MM.1S (cell line): ENCODE measurements around the gene UHRF1.

Experiments used
- DNase-seq: peaks from one replicate; pipeline ENCODE4 v3.0.0-alpha.2; 2015
- H2AFZ ChIP-seq: fragments of 300-600 bp; sonication (generic); 2 replicates; pipeline ENCODE4 v1.6.0; 2016; ENCODE audit warnings: antibody characterized with exemption, low read length
- H3F3A ChIP-seq: fragments of 300-600 bp; sonication (generic); 2 replicates; pipeline ENCODE4 v1.6.1; 2016; ENCODE audit warnings: mild to moderate bottlenecking, antibody characterized with exemption, low read length, moderate library complexity, mixed read lengths; ENCODE audit not compliant: insufficient read depth
- H3K27ac ChIP-seq: fragments of 300-600 bp; sonication (generic); 2 replicates; pipeline ENCODE4 v1.5.1; 2016; ENCODE audit warnings: mild to moderate bottlenecking, low read length
- H3K27me3 ChIP-seq: fragments of 300-600 bp; sonication (generic); replicated peaks from 2 replicates; pipeline ENCODE4 v1.6.0; 2016; ENCODE audit warnings: low read length; ENCODE audit not compliant: insufficient read depth
- H3K36me3 ChIP-seq: fragments of 300-600 bp; sonication (generic); replicated peaks from 2 replicates; pipeline ENCODE4 v1.6.1; 2016; ENCODE audit warnings: mild to moderate bottlenecking, low read length, mixed read lengths; ENCODE audit not compliant: insufficient read depth
- H3K4me1 ChIP-seq: fragments of 300-600 bp; sonication (generic); 2 replicates; pipeline ENCODE4 v1.6.1; 2016; ENCODE audit warnings: low read length, mixed read lengths
- H3K4me2 ChIP-seq: fragments of 300-600 bp; sonication (generic); 2 replicates; pipeline ENCODE4 v1.6.0; 2016; ENCODE audit warnings: low read depth, low read length
- H3K4me3 ChIP-seq: fragments of 300-600 bp; sonication (generic); 2 replicates; pipeline ENCODE4 v1.5.1; 2016; ENCODE audit warnings: low read length, mixed read lengths
- H3K79me2 ChIP-seq: fragments of 300-600 bp; sonication (generic); 2 replicates; pipeline ENCODE4 v1.6.1; 2016; ENCODE audit warnings: mixed run types, low read length, mixed read lengths
- H3K9ac ChIP-seq: fragments of 300-600 bp; sonication (generic); 2 replicates; pipeline ENCODE4 v1.6.1; 2016; ENCODE audit warnings: low read length, mixed read lengths
- H3K9me2 ChIP-seq: fragments of 300-600 bp; sonication (generic); replicated peaks from 2 replicates; pipeline ENCODE4 v1.6.1; 2016; ENCODE audit warnings: mild to moderate bottlenecking, low read length, mixed read lengths; ENCODE audit not compliant: insufficient read depth
- H3K9me3 ChIP-seq: fragments of 300-600 bp; sonication (generic); replicated peaks from 2 replicates; pipeline ENCODE4 v1.6.1; 2016; ENCODE audit warnings: mild to moderate bottlenecking, low read length, mixed read lengths; ENCODE audit not compliant: insufficient read depth
- H4K20me1 ChIP-seq: fragments of 300-600 bp; sonication (generic); 2 replicates; pipeline ENCODE4 v1.6.1; 2016; ENCODE audit warnings: mild to moderate bottlenecking, low read length, moderate library complexity, mixed read lengths; ENCODE audit not compliant: insufficient read depth
- EZH2 ChIP-seq: fragments of 300-600 bp; sonication (generic); optimal IDR thresholded peaks from 2 replicates; pipeline ENCODE3; 2017; ENCODE audit warnings: low read depth, mild to moderate bottlenecking, antibody characterized with exemption, low read length, mixed read lengths
- EZH2phosphoT487 ChIP-seq: fragments of 300-600 bp; sonication (generic); IDR thresholded peaks from 2 replicates; pipeline ENCODE4 v1.6.1; 2018; ENCODE audit warnings: antibody characterized with exemption, low read length
- TF ChIP-seq, protein P1 (sequence below): fragments of 300-600 bp; sonication (generic); IDR thresholded peaks from 2 replicates; pipeline ENCODE4 v1.5.1; 2016; ENCODE audit warnings: antibody characterized with exemption, low read length, mixed read lengths

UHRF1 gene

DNA sequence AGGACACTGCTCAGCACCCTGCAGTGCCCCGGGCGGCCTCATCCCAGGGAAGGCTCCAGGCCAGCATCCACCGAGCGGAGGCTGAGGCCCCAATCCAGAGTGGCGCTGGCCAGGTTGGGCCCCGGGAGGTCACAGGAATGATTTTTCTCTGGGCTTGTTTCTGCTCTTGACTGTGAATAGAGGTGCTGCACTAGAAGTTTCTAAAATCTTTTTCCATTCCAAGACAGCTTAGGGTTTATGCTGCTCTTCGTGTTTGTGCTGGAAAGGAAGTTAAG is 74.7 kb downstream of the UHRF1 start:
- H3K9ac ChIP-seq: no peak overlapping the region
- peaks cover 10% of the 10 kb centered on the region for H4K20me1 ChIP-seq
- H3K4me1 ChIP-seq: no peaks in the 10 kb centered on the region
- no peaks in the 10 kb centered on the region for H3F3A ChIP-seq
- H3K9me2 ChIP-seq: no peaks in the 10 kb centered on the region
- no peaks in the 10 kb centered on the region for H3K27me3 ChIP-seq
- no peaks in the 10 kb centered on the region for H3K36me3 ChIP-seq
- no peak for DNase-seq
- no peak overlapping the region for H3K4me3 ChIP-seq
- H3K27ac ChIP-seq: no peak overlapping the region
- H2AFZ ChIP-seq: no peak overlapping the region
- no peak for TF ChIP-seq EZH2phosphoT487
- no peak for TF ChIP-seq EZH2
- TF ChIP-seq, protein P1, sequence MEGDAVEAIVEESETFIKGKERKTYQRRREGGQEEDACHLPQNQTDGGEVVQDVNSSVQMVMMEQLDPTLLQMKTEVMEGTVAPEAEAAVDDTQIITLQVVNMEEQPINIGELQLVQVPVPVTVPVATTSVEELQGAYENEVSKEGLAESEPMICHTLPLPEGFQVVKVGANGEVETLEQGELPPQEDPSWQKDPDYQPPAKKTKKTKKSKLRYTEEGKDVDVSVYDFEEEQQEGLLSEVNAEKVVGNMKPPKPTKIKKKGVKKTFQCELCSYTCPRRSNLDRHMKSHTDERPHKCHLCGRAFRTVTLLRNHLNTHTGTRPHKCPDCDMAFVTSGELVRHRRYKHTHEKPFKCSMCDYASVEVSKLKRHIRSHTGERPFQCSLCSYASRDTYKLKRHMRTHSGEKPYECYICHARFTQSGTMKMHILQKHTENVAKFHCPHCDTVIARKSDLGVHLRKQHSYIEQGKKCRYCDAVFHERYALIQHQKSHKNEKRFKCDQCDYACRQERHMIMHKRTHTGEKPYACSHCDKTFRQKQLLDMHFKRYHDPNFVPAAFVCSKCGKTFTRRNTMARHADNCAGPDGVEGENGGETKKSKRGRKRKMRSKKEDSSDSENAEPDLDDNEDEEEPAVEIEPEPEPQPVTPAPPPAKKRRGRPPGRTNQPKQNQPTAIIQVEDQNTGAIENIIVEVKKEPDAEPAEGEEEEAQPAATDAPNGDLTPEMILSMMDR: no peak
- no peaks in the 10 kb centered on the region for H3K9me3 ChIP-seq
- H3K4me2 ChIP-seq: no peak overlapping the region
- peaks cover 90% of the 10 kb centered on the region for H3K79me2 ChIP-seq

DNA sequence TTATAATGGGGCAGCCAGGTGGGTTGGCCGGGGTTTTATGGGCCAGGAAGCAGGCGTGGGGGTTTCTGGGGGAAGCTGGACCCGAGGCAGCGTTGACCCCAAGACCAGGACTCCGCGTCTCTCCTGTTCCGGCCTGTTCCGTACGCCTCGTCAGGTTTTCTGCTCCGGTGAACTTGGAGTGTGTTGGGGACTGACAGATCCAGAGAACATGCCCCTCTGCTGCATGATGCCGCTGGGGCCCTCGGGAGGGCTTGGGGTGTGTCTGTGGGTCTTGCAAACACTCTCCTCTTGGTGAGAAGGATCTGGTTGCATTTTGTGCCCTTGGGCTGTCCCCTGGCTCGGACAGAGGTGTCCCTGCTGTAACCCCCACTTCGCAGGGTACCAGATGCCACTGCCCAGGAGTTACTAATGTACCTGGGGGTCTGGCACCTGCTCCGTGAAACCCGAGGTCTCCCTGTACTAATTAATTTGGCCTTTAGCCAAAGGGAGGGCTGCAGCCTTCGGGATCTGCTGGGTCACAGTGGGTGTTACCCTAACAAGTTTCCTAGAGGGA is 75.2 kb downstream of the UHRF1 start:
- no peak overlapping the region for H3K4me2 ChIP-seq
- H3K79me2 ChIP-seq: peaks cover 88% of the 10 kb centered on the region
- peaks cover 10% of the 10 kb centered on the region for H4K20me1 ChIP-seq
- no peaks in the 10 kb centered on the region for H3K9me3 ChIP-seq
- no peak overlapping the region for H3K4me3 ChIP-seq
- no peaks in the 10 kb centered on the region for H3K4me1 ChIP-seq
- no peaks in the 10 kb centered on the region for H3K9me2 ChIP-seq
- no peaks in the 10 kb centered on the region for H3K36me3 ChIP-seq
- no peak overlapping the region for H3K27ac ChIP-seq
- no peak overlapping the region for H3K9ac ChIP-seq
- DNase-seq: no peak
- no peaks in the 10 kb centered on the region for H3K27me3 ChIP-seq
- TF ChIP-seq EZH2: no peak
- TF ChIP-seq EZH2phosphoT487: no peak
- TF ChIP-seq, protein P1: no peak
- H2AFZ ChIP-seq: no peak overlapping the region
- H3F3A ChIP-seq: no peaks in the 10 kb centered on the region

DNA sequence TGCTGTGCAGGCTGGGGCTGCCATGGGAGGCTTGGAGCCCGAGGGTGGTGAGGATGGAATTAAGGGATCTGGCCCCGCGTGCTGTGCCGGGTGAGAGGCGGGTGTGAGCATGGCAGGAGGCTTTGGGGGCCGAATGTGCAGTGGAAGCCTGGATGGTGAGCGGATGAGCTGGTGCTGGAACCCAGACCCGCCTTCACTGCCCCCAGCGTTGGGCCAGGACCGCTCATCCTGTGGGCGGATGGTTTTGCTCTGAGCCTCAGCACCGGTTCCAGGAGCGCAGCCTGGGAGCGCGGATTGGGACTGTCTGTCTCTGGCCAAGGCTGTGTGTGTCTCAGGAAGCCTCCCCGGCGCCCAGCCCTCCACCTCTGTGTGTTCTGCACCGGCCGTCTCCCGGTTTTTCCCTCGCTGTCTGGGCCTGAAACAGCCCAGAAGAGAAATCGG is 76.3 kb downstream of the UHRF1 start:
- no peak for DNase-seq
- H2AFZ ChIP-seq: no peak overlapping the region
- no peaks in the 10 kb centered on the region for H3K9me3 ChIP-seq
- TF ChIP-seq EZH2 (no peak), EZH2phosphoT487 (no peak)
- TF ChIP-seq, protein P1: no peak
- H3K79me2 ChIP-seq: peaks cover 89% of the 10 kb centered on the region
- no peaks in the 10 kb centered on the region for H3K4me1 ChIP-seq
- no peak overlapping the region for H3K27ac ChIP-seq
- peaks cover 10% of the 10 kb centered on the region for H4K20me1 ChIP-seq
- no peaks in the 10 kb centered on the region for H3F3A ChIP-seq
- H3K9ac ChIP-seq: no peak overlapping the region
- no peaks in the 10 kb centered on the region for H3K36me3 ChIP-seq
- H3K27me3 ChIP-seq: no peaks in the 10 kb centered on the region
- no peak overlapping the region for H3K4me2 ChIP-seq
- no peak overlapping the region for H3K4me3 ChIP-seq
- no peaks in the 10 kb centered on the region for H3K9me2 ChIP-seq
